DND-41 (cell line): ENCODE results near the gene CC2D2A.

ENCODE experiments used
- ATAC-seq: fragments of 200-7000 bp; cut with Tn5 transposase; 3 replicates; pipeline ENCODE4 v1.9.1; 2021; ENCODE audit warnings: low read depth; ENCODE audit not compliant: insufficient read depth
- DNase-seq: peaks from one replicate; pipeline ENCODE4 v3.0.0-alpha.2; 2020
- H2AFZ ChIP-seq: 2 replicates; pipeline ENCODE4 v1.6.0; 2012; ENCODE audit warnings: low read depth, low read length
- H3K27ac ChIP-seq: 2 replicates; pipeline ENCODE4 v1.5.1; 2012; ENCODE audit warnings: low read length, inconsistent platforms
- H3K27me3 ChIP-seq: fragments of 200-600 bp; sonication (generic); 2 replicates; pipeline ENCODE4 v1.6.0; 2012; ENCODE audit warnings: low read length, mild to moderate bottlenecking, inconsistent platforms; ENCODE audit not compliant: insufficient read depth, poor library complexity
- H3K36me3 ChIP-seq: 2 replicates; pipeline ENCODE4 v1.5.1; 2012; ENCODE audit warnings: low read length, inconsistent platforms; ENCODE audit not compliant: insufficient read depth
- H3K4me1 ChIP-seq: 2 replicates; pipeline ENCODE4 v1.5.1; 2012; ENCODE audit warnings: mild to moderate bottlenecking, low read length; ENCODE audit not compliant: insufficient read depth
- H3K4me2 ChIP-seq: 2 replicates; pipeline ENCODE4 v1.6.0; 2012; ENCODE audit warnings: mild to moderate bottlenecking, moderate library complexity, low read length, inconsistent platforms; ENCODE audit not compliant: insufficient read depth
- H3K4me3 ChIP-seq, 2 experiments: fragments of 200-600 bp in 1 of 2; shearing (Covaris generic) in 1 of 2; 2 replicates each; pipeline ENCODE4 v1.5.1; 2012 to 2016; ENCODE audit warnings: inconsistent platforms in 2 of 2, low read length in 2 of 2, mild to moderate bottlenecking in 2 of 2, low read depth in 1 of 2, moderate library complexity in 1 of 2
- H3K79me2 ChIP-seq: 2 replicates; pipeline ENCODE4 v1.6.0; 2012; ENCODE audit warnings: low read length, inconsistent platforms; ENCODE audit not compliant: insufficient read depth
- H3K9ac ChIP-seq: 2 replicates; pipeline ENCODE4 v1.6.0; 2012; ENCODE audit warnings: low read depth, mild to moderate bottlenecking, inconsistent platforms, low read length, moderate library complexity
- H3K9me3 ChIP-seq: 2 replicates; pipeline ENCODE4 v1.5.1; 2012; ENCODE audit warnings: low read length, moderate library complexity, mild to moderate bottlenecking, inconsistent platforms; ENCODE audit not compliant: insufficient read depth, severe bottlenecking
- H4K20me1 ChIP-seq: 2 replicates; pipeline ENCODE4 v1.6.0; 2012; ENCODE audit warnings: low read length; ENCODE audit not compliant: insufficient read depth
- EZH2 ChIP-seq: IDR thresholded peaks from 3 replicates; pipeline ENCODE4 v1.6.1; 2012; ENCODE audit warnings: borderline replicate concordance, low read depth, mild to moderate bottlenecking, moderate library complexity, low read length, inconsistent platforms; ENCODE audit not compliant: severe bottlenecking
- TF ChIP-seq, protein P1 (sequence below): IDR thresholded peaks from 2 replicates; pipeline ENCODE4 v1.5.1; 2012; ENCODE audit warnings: borderline replicate concordance, low read length, moderate library complexity, mild to moderate bottlenecking; ENCODE audit not compliant: poor library complexity, severe bottlenecking; ENCODE audit errors: extremely low read depth

CC2D2A gene

DNA sequence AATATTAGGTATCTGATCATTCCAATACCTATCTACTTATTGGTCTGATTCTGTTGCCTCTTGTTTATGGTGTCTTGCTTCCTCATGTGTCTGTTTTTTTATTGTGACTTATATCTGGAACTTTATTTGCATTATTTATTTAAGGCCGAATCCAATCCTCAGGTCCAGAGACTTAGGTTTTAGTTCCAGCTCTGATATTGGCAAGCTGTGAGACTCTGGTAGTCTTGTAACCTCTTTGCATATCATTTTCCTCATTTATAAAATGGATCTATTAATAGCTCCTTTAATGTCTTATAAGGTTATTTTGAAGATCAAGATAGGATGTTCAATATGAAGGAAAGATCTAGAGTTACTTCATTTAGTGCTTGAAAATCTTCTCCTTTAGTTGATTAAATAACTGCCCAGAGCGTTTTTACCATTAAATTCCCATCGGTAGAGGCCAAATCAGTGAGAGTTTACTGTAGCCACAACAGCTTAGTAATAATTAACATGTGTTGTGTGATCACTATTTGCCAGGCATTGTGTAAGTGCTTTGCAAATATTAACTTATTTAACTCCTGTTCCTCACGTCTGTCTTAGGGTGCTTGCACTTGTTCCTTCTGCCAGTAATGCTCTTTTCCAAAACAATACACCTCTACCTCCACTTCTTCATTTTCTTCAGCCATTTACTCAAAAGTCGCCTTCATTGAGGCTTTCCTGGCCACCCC lies 82.2 kb downstream of the CC2D2A start:
- Histone ChIP-seq H4K20me1 (no peaks in the 10 kb centered on the region), H3K36me3 (no peaks in the 10 kb centered on the region)
- no peak for DNase-seq

DNA sequence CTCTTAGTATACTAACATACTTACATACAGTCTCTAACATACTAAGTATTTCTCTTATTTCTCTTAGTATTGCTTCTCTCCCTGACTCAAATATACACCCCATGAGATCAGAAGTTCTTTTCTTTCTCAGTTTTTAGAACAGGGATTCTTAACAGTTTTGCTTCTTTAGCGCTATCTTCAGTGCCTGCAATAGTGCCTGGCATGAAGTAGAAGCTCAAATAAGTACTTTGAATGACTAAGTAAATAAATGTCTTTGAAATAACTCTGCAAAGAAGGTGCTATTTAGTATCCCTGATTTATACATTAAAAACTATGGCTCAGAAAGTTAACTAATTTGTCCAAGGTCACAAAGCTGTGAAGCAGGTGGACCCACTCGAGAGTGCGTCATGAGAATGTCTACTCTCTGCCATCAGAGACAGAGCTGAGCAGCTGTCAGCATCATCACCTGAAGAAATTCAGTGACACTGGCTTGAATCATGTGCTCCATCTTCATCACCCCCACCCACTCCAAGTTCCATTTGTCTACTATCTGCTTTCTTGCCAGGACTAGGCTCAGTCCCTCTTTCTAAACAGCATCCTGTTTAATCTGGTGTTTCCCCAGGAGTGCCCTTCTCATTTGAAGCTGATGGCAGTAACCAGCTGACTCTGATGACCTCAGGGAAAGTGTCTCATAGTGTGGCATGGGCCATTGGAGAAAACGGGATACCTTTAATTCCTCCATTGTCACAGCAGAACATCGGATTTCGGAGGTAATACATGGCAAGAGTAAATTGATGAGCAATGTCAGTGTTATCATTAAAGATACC lies 83.1 kb downstream of the CC2D2A start:
- DNase-seq (no peak), ATAC-seq (no peak)
- no peak overlapping the region for H3K27ac ChIP-seq
- TF ChIP-seq, protein P1, sequence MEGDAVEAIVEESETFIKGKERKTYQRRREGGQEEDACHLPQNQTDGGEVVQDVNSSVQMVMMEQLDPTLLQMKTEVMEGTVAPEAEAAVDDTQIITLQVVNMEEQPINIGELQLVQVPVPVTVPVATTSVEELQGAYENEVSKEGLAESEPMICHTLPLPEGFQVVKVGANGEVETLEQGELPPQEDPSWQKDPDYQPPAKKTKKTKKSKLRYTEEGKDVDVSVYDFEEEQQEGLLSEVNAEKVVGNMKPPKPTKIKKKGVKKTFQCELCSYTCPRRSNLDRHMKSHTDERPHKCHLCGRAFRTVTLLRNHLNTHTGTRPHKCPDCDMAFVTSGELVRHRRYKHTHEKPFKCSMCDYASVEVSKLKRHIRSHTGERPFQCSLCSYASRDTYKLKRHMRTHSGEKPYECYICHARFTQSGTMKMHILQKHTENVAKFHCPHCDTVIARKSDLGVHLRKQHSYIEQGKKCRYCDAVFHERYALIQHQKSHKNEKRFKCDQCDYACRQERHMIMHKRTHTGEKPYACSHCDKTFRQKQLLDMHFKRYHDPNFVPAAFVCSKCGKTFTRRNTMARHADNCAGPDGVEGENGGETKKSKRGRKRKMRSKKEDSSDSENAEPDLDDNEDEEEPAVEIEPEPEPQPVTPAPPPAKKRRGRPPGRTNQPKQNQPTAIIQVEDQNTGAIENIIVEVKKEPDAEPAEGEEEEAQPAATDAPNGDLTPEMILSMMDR: no peak
- TF ChIP-seq EZH2: no peak
- H3K4me1 ChIP-seq: peaks cover 8% of the 10 kb centered on the region
- H3K27me3 ChIP-seq: no peaks in the 10 kb centered on the region
- H3K4me2 ChIP-seq: no peak overlapping the region
- H3K36me3 ChIP-seq: no peaks in the 10 kb centered on the region
- no peak overlapping the region for H3K9ac ChIP-seq
- no peaks in the 10 kb centered on the region for H4K20me1 ChIP-seq
- H2AFZ ChIP-seq: no peak overlapping the region
- H3K4me3 ChIP-seq: no peak overlapping the region
- no peaks in the 10 kb centered on the region for H3K9me3 ChIP-seq
- no peaks in the 10 kb centered on the region for H3K79me2 ChIP-seq

More for the DNA sequence above, 82.2 kb downstream of the CC2D2A start:
- no peak overlapping the region for H2AFZ ChIP-seq
- H3K27ac ChIP-seq: no peak overlapping the region
- no peaks in the 10 kb centered on the region for H3K9me3 ChIP-seq
- no peaks in the 10 kb centered on the region for H3K79me2 ChIP-seq
- no peak for ATAC-seq
- H3K9ac ChIP-seq: no peak overlapping the region
- TF ChIP-seq, protein P1: no peak
- H3K27me3 ChIP-seq: no peaks in the 10 kb centered on the region
- no peak overlapping the region for H3K4me2 ChIP-seq
- peaks cover 16% of the 10 kb centered on the region for H3K4me1 ChIP-seq
- no peak overlapping the region for H3K4me3 ChIP-seq

DNA sequence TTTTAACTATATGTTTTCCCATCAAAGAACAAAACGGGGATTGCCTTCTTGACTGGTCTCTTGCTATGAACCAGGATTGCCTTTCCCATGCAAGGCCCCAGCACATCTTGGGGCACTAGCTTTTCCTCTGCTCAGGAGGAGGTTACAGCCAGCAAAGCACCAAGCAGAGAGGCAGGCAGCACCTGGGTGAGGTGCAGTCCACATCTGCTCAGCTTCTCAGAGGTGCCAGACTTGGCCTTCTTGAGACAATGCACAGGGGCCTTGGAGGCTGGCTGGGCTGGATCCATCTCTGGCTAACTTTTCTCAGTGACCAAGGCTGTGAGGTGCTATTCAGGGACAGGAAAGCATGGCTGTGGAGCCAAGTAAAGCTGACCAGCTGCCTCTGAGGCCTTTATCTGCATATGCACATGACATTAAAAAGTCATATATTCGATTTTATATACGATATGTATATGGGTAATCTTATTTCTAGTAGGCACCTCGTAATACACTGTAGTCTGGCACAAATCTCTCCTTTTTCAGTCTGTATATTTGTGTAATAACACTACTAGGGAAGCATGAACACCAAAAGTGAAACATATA lies 86.9 kb downstream of the CC2D2A start:
- TF ChIP-seq, protein P1: no peak
- TF ChIP-seq EZH2: no peak
- Histone ChIP-seq H3K9ac (no peak overlapping the region), H3K27ac (no peak overlapping the region), H2AFZ (no peak overlapping the region), H3K27me3 (no peaks in the 10 kb centered on the region), H3K4me3 (no peak overlapping the region), H3K36me3 (no peaks in the 10 kb centered on the region), H3K4me1 (no peaks in the 10 kb centered on the region), H3K79me2 (no peaks in the 10 kb centered on the region), H4K20me1 (no peaks in the 10 kb centered on the region), H3K9me3 (no peaks in the 10 kb centered on the region), H3K4me2 (no peak overlapping the region)
- no peak for ATAC-seq
- no peak for DNase-seq
